ENCODE measurements around the gene CABP4. TPM values are rescaled to one million over a fixed set of nuclear protein-coding genes. Genes with fewer than 3 reads are reported as not detected.
"Not testable (repeated sequence)": the region's sequence is repeated elsewhere in the genome, so short reads cannot be mapped to it uniquely, and the experiment has no call there.

Gene CABP4
- total RNA-seq, 1 donor from 2014 or later: 1.3 TPM

- DNase-seq (ENCODE audit: extremely low read depth, low read depth, low spot score): no peak
These were observed 36.5 kb upstream of the CABP4 start for GRCh38 chr11:67418476-67419281.

DNA sequence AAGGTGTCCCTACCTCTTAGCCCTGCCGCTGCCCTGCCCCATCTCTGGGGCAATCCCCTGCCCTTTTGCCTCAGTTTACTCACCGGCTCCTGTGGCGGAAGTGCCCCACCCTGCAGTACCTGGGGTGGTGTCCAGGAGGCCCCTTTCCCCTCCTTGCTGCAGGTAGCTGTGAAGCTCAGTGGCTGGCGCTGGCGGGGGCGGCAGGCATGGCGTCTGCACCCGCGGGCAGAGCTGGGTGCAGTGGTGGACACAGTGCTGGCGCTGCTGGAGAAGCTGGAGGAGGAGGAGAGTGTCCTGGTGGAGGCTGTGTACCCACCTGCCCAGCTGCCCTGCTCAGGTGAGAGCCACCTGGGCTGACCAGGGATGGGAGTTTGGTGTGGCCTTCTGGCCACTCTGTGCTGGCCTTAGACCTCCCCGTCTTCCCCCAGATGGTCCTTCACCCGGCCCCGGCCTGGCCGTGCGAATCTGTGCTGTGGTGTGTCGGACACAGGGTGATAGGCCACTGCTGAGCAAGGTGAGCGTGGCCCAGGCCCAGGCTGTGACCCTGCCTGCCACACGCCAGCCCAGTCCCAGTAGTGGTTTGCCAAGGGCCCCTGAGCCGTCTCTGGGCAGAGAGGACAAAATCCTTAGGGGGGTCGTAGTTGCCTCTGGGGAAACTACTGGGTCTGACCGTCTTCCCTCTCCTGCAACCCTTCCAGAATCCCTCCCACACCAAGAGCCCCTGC, 35.7 kb upstream of the CABP4 start:
- no peak for DNase-seq (ENCODE audit: extremely low read depth, low read depth, low spot score)

DNA sequence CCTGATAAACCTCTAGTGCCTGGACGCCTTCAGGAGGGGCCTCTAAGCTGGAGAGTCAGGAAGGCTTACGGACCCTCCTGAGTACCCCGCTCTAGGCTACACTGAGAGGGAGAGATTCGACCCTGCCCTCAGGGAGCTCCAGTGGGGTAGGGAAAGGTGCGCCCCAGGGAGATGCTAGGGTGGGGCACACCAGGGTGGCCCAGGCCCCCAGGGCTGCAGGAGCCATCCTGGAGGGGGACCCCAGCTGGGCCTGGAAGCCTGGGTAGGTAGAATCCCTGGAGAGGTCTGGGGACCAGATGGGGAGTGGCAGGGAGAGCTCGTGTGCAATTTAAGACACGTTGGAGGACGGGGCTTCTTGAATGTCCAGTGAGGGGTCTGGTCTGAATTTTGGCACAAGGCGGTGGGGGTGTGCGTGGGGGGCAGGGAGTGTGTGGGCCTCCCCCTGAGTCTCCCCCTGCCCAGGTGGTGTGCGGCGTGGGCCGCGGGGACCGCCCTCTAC, 35.0 kb upstream of the CABP4 start:
- DNase-seq (ENCODE audit: extremely low read depth, low read depth, low spot score): no peak

DNA sequence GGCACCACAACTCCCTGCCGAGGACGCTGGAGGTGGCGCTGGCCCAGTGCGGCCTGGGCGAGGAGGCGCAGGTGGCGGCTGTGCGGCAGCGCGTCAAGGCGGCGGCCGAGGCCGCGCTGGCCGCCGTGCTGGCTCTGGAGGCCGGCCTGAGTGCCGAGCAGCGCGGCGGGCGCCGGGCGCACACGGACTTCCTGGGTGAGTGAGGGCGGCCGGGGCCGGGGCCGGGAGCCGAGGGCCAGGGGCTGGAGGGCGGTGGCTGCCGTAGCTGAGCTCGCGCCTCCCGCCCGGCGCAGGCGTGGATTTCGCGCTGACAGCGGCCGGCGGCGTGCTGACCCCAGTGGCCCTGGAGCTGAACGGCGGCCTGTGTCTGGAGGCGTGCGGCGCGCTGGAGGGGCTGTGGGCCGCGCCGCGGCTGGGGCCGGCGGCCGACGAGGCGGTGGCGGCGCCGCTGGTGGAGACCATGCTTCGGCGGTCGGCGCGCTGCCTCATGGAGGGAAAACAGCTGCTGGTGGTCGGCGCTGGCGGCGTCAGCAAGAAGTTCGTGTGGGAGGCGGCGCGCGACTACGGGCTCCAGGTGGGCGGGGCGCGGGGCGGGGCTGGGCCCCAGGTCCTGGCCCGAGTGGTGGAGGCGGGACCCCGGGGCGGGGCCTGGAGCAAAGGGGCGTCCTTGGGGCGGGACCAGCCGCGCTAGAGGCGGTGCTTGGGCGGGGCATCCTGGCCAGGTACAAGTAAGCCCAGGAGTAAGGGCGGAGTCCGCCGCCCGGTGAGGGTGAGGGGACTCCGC, 34.3 kb upstream of the CABP4 start:
- DNase-seq (ENCODE audit: extremely low read depth, low read depth, low spot score): no peak

- DNase-seq (ENCODE audit: extremely low read depth, low read depth, low spot score): no peak
These were observed 33.6 kb upstream of the CABP4 start for GRCh38 chr11:67421430-67422031.

DNA sequence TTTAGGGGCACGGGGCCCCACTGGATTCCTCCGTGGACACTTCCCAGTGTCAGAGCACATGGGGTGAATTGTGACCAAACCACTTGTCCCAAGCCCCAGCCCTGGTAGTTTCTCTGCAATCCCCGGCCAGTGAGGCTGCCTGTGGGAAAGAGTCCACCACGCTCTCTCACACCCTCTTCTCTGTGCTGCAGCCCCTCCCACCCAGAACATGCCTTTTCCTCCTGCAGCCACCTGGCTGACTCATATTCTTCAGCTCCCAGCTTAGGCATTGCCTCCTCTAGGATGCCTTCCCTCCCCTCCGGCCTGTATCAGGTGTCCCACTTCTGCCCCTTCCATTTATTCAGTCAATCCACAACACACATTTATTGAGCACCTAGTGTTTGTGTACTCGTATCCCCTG, 32.3 kb upstream of the CABP4 start:
- DNase-seq (ENCODE audit: extremely low read depth, low read depth, low spot score): no peak

DNA sequence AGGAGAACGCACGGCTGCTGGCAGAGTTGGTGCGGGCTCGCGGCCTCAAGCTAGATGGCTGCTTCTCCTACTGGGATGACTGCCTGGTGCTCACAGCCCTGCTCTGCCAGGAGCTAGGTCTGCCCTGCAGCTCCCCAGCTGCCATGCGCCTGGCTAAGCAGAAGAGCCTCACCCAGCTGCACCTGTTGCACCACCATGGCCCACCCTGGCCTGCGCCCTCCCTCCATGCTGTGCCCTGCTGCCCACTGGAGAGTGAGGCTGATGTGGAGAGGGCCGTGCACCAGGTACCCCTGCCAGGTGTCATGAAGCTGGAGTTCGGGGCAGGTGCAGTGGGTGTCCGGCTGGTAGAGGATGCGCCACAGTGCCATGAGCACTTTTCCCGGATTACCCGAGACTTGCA, 31.7 kb upstream of the CABP4 start:
- DNase-seq (ENCODE audit: extremely low read depth, low read depth, low spot score): no peak

GRCh38 chr11:67423891-67424613, 31.1 kb upstream of the CABP4 start:
- no peak for DNase-seq (ENCODE audit: extremely low read depth, low read depth, low spot score)

DNA sequence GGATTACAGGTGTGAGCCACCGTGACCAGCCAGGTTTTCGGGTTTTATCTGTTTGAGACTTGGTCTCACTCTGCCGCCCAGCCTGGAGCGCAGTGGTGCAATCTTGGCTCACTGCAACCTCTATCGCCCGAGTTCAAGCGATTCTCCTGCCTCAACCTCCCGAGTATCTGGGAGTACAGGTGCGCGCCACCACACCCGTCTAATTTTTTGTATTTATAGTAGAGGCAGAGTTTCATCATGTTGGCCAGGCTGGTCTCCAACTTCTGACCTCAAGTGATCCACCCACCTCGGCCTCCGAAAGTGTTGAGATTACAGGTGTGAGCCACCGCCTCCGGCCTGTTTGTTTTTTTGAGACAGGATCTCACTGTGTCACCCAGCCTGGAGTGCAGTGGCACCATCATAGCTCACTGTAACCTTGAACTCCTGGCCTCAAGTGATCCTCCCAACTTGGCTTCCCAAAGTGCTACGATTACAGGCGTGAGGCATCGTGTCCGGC, 27.7 kb upstream of the CABP4 start:
- DNase-seq (ENCODE audit: extremely low read depth, low read depth, low spot score): not testable (repeated sequence)

GRCh38 chr11:67428052-67429001, 26.8 kb upstream of the CABP4 start, which contains the start of gene RPS6KB2:
Gene RPS6KB2 (plus strand): TSS chr11:67428494. CDS start chr11:67428546, 52 bp downstream.
- peak; percentile 80 for DNase-seq (ENCODE audit: extremely low read depth, low read depth, low spot score)

- DNase-seq (ENCODE audit: extremely low read depth, low read depth, low spot score): no peak
These were observed 26.0 kb upstream of the CABP4 start for GRCh38 chr11:67429038-67429668.

DNA sequence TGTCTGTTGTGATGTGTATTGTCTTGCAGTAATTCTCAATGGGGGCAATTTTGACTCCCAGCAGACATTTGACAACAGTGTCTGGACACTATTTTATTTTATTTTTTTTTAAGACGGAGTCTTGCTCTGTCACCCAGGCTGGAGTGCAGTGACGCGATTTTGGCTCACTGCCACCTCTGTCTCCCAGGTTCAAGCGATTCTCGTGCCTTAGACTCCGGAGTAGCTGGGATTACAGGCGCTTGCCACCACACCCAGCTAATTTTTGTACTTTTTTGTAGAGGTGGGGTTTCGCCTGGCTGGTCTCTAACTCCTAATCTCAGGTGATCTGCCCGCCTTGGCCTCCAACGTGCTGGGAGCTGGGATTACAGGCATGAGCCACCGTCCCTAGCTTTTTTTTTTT, 25.4 kb upstream of the CABP4 start:
- DNase-seq (ENCODE audit: extremely low read depth, low read depth, low spot score): no peak

DNA sequence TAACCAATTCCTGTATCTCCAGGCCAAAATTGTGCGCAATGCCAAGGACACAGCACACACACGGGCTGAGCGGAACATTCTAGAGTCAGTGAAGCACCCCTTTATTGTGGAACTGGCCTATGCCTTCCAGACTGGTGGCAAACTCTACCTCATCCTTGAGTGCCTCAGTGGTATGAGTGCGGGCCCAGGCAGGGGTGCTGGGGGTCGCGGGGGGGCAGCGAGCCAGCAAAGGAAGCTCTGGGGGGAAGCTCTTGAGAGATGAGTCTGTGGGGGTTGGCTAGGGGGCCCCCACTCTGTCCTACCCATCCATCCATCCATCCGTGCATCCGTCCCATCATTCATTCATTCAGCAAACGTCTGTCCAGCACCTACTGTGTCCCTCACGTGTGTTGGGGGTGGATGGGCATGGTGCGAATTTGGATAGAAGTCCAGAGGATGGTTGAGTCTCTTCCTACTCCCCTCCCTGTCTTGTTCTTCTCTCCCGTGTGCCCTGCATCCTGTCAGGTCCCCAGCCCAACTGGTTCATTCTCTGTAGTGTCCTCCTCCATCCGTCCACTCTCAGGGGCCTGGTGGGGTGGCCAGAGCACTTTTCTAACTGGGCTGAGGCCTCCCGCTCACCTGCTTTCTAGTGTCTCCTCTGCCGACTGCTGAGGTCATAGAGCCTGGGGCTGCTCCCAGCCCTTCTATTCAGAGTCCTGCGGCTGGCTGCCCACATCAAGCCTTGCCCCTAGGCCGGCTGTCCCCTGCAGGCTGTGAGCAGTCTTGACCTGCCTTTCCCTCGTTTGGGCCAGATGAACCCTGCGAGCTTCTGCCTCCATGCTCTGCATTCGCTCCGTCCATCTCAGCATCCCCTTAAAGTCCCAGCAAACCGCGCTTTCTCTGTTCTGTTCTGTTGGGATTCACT, 23.6 kb upstream of the CABP4 start:
- no peak for DNase-seq (ENCODE audit: extremely low read depth, low read depth, low spot score)

- DNase-seq (ENCODE audit: extremely low read depth, low read depth, low spot score): no peak
These were observed 22.4 kb upstream of the CABP4 start for GRCh38 chr11:67432655-67433349.

GRCh38 chr11:67433536-67434394, 21.4 kb upstream of the CABP4 start:
- no peak for DNase-seq (ENCODE audit: extremely low read depth, low read depth, low spot score)

- no peak for DNase-seq (ENCODE audit: extremely low read depth, low read depth, low spot score)
These were observed 20.7 kb upstream of the CABP4 start for GRCh38 chr11:67434395-67434881.

Measured in glomerular endothelial cell (primary cell).